Neural progenitor cell (in vitro differentiated cells): ENCODE data around the gene TPCN1. TPM values are rescaled to one million over a fixed set of nuclear protein-coding genes. Genes with fewer than 3 reads are reported as not detected.

Source experiments
- DNase-seq: peaks from one replicate; pipeline ENCODE4 v3.0.0-alpha.2; 2016; ENCODE audit warnings: low spot score
- H2AFZ ChIP-seq: fragments of 200-600 bp; sonication (generic); replicated peaks from 2 replicates; pipeline ENCODE4 v1.6.1; 2016; ENCODE audit warnings: antibody characterized with exemption
- H3F3A ChIP-seq: fragments of 200-600 bp; sonication (generic); 2 replicates; pipeline ENCODE4 v1.6.1; 2016; ENCODE audit warnings: antibody characterized with exemption, low read depth
- H3K27ac ChIP-seq: fragments of 200-600 bp; sonication (generic); 2 replicates; pipeline ENCODE4 v1.5.1; 2016; ENCODE audit warnings: mild to moderate bottlenecking
- H3K27me3 ChIP-seq: fragments of 200-600 bp; sonication (generic); 2 replicates; pipeline ENCODE4 v1.6.1; 2016; ENCODE audit warnings: mild to moderate bottlenecking, moderate library complexity
- H3K36me3 ChIP-seq: fragments of 200-600 bp; sonication (generic); 2 replicates; pipeline ENCODE4 v1.5.1; 2016
- H3K4me1 ChIP-seq: fragments of 200-600 bp; sonication (generic); 2 replicates; pipeline ENCODE4 v1.6.1; 2016; ENCODE audit warnings: mixed run types
- H3K4me2 ChIP-seq: fragments of 200-600 bp; sonication (generic); 2 replicates; pipeline ENCODE4 v1.6.1; 2016
- H3K4me3 ChIP-seq: fragments of 200-600 bp; sonication (generic); 2 replicates; pipeline ENCODE4 v1.5.1; 2016
- H3K79me2 ChIP-seq: fragments of 200-600 bp; sonication (generic); 2 replicates; pipeline ENCODE4 v1.6.1; 2016; ENCODE audit warnings: low read depth
- H3K9ac ChIP-seq: fragments of 200-600 bp; sonication (generic); 2 replicates; pipeline ENCODE4 v1.6.1; 2016
- H3K9me3 ChIP-seq: fragments of 200-600 bp; sonication (generic); 2 replicates; pipeline ENCODE4 v1.5.1; 2016; ENCODE audit warnings: low read depth
- H4K20me1 ChIP-seq: fragments of 200-600 bp; sonication (generic); 2 replicates; pipeline ENCODE4 v1.6.1; 2016; ENCODE audit warnings: low read depth
- H3K27ac Mint-ChIP-seq: 3 replicates; pipeline ENCODE4 v1.8.0; 2021; ENCODE audit warnings: mixed read lengths
- H3K27me3 Mint-ChIP-seq: 2 replicates; pipeline ENCODE4 v1.8.0; 2022; ENCODE audit warnings: low read depth, mild to moderate bottlenecking, inconsistent platforms, moderate library complexity, mixed read lengths; ENCODE audit not compliant: insufficient read depth
- H3K36me3 Mint-ChIP-seq: 3 replicates; pipeline ENCODE4 v1.8.0; 2021; ENCODE audit warnings: mixed read lengths
- H3K4me1 Mint-ChIP-seq: 3 replicates; pipeline ENCODE4 v1.8.0; 2021; ENCODE audit warnings: mixed read lengths
- H3K4me3 Mint-ChIP-seq: 3 replicates; pipeline ENCODE4 v1.8.0; 2021; ENCODE audit warnings: mild to moderate bottlenecking, moderate library complexity, mixed read lengths
- H3K9me3 Mint-ChIP-seq: 3 replicates; pipeline ENCODE4 v1.8.0; 2020; ENCODE audit warnings: mixed read lengths
- EZH2 ChIP-seq: fragments of 200-600 bp; sonication (generic); IDR thresholded peaks from 2 replicates; pipeline ENCODE4 v1.6.1; 2017; ENCODE audit warnings: antibody characterized with exemption, mild to moderate bottlenecking, moderate library complexity
- EZH2phosphoT487 ChIP-seq: fragments of 200-600 bp; sonication (generic); IDR thresholded peaks from 2 replicates; pipeline ENCODE4 v1.6.1; 2017; ENCODE audit warnings: antibody characterized with exemption
- total RNA-seq: library from RNA; depleted of rRNA; stranded (reverse); fragments of >200 nt; gene quantifications from 2 replicates; pipeline ENCODE4 v1.2.3, GENCODE V29; 2015; ENCODE audit warnings: low replicate concordance
- TF ChIP-seq, protein P1 (sequence below): fragments of 200-600 bp; sonication (generic); IDR thresholded peaks from 2 replicates; pipeline ENCODE4 v1.5.1; 2017; ENCODE audit warnings: antibody characterized with exemption, mild to moderate bottlenecking

TPCN1 gene
- total RNA-seq, 1 donor from 2014 or later = 12.2 TPM

DNA sequence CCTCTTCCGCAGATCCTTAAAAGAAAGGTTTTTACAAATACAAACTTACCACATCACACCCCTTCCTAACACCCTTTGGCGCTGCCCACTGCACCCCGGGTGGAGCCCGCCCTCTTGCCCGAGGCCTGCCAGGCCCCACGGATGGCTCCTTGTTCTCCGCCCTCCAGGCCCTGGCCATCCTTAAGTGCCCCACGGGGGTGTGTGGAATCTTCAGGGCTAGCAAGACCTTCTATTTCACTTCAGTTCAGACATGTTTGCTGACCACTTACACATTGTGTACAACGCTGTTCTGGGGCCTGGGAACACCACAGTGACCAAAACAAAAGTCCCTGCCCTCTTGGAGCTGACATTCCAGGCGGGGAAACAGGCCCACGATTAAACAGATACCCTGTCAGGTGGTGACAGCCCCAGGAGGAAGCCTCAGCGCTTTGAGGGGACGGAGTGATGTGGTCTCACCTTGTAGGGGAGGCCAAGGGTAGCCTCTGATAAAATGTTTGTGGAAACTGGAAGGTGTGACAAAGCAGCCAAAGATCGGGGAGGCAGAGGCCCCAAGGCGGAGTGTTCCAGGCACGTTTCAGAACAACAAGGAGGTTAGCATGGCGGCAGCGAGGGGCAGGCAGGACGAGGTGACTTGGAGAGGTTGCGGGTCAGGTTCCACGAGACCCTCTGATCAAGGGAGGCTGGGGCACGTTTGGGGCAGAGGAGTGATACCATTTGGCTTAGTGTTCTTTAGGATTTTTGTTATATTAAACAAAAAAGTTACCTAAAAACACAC, 27.0 kb downstream of the TPCN1 start:
- DNase-seq = no peak
- no peaks in the 10 kb centered on the region for H3K79me2 ChIP-seq
- no peak overlapping the region for H3K9ac ChIP-seq
- peak overlapping the region; percentile 35 for H3K4me3 Mint-ChIP-seq
- H3K4me2 ChIP-seq = no peak overlapping the region
- TF ChIP-seq EZH2phosphoT487 = no peak
- TF ChIP-seq, protein P1, sequence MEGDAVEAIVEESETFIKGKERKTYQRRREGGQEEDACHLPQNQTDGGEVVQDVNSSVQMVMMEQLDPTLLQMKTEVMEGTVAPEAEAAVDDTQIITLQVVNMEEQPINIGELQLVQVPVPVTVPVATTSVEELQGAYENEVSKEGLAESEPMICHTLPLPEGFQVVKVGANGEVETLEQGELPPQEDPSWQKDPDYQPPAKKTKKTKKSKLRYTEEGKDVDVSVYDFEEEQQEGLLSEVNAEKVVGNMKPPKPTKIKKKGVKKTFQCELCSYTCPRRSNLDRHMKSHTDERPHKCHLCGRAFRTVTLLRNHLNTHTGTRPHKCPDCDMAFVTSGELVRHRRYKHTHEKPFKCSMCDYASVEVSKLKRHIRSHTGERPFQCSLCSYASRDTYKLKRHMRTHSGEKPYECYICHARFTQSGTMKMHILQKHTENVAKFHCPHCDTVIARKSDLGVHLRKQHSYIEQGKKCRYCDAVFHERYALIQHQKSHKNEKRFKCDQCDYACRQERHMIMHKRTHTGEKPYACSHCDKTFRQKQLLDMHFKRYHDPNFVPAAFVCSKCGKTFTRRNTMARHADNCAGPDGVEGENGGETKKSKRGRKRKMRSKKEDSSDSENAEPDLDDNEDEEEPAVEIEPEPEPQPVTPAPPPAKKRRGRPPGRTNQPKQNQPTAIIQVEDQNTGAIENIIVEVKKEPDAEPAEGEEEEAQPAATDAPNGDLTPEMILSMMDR = no peak
- TF ChIP-seq EZH2 = no peak
- H3K4me3 ChIP-seq = no peak overlapping the region
- peaks cover 18% of the 10 kb centered on the region for H3F3A ChIP-seq
- peaks cover 12% of the 10 kb centered on the region for H3K27me3 Mint-ChIP-seq
- H3K4me1 Mint-ChIP-seq = peaks cover 42% of the 10 kb centered on the region
- H3K27ac Mint-ChIP-seq = no peak overlapping the region
- no peaks in the 10 kb centered on the region for H3K27me3 ChIP-seq
- no peak overlapping the region for H3K27ac ChIP-seq
- no peaks in the 10 kb centered on the region for H4K20me1 ChIP-seq
- H3K9me3 Mint-ChIP-seq = no peaks in the 10 kb centered on the region
- no peaks in the 10 kb centered on the region for H3K36me3 ChIP-seq
- H2AFZ ChIP-seq = no peak overlapping the region
- H3K36me3 Mint-ChIP-seq = peaks cover 7% of the 10 kb centered on the region
- H3K4me1 ChIP-seq = peaks cover 20% of the 10 kb centered on the region
- no peaks in the 10 kb centered on the region for H3K9me3 ChIP-seq

DNA sequence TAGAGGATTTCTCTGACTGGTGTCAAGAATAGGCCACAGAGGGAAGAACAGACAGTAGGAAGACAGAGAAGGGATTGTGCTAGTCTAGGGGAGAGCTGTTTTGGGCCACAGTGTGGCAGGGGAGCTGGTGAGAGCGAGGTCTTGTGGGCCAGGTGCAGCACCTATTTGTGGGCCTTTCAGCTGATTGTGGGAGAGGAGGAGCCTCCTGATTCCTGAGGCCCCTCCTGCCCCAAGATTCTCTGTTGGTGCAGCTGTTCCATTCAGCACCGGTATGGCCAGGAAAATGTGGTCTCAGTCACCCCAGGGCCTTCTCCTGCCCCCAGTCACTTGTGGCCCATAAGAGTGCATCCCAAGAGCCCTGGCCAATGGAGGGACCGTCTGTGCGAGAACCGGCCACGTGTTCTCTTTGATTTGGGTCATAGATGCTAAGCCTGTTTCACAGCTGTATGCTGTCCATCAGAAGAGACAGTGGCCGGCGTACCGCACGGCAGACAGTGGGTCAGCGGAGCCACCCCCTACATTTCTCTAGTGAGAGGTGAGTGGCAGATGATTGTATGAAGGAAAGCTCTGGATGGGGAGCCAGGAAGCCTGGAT, 27.7 kb downstream of the TPCN1 start:
- Histone ChIP-seq H3K9me3 (no peaks in the 10 kb centered on the region), H4K20me1 (no peaks in the 10 kb centered on the region), H3K79me2 (no peaks in the 10 kb centered on the region), H3K36me3 (no peaks in the 10 kb centered on the region), H3K27me3 (no peaks in the 10 kb centered on the region), H3K4me3 (no peak overlapping the region), H2AFZ (no peak overlapping the region), H3F3A (peaks cover 18% of the 10 kb centered on the region), H3K4me2 (no peak overlapping the region), H3K4me1 (peaks cover 20% of the 10 kb centered on the region), H3K27ac (no peak overlapping the region), H3K9ac (no peak overlapping the region)
- H3K4me3 Mint-ChIP-seq = no peak overlapping the region
- DNase-seq = no peak
- no peak for TF ChIP-seq EZH2phosphoT487
- TF ChIP-seq, protein P1 = no peak
- no peak for TF ChIP-seq EZH2
- peaks cover 3% of the 10 kb centered on the region for H3K9me3 Mint-ChIP-seq
- H3K27ac Mint-ChIP-seq = no peak overlapping the region
- H3K36me3 Mint-ChIP-seq = peaks cover 8% of the 10 kb centered on the region
- H3K4me1 Mint-ChIP-seq = peaks cover 39% of the 10 kb centered on the region
- H3K27me3 Mint-ChIP-seq = peaks cover 17% of the 10 kb centered on the region

DNA sequence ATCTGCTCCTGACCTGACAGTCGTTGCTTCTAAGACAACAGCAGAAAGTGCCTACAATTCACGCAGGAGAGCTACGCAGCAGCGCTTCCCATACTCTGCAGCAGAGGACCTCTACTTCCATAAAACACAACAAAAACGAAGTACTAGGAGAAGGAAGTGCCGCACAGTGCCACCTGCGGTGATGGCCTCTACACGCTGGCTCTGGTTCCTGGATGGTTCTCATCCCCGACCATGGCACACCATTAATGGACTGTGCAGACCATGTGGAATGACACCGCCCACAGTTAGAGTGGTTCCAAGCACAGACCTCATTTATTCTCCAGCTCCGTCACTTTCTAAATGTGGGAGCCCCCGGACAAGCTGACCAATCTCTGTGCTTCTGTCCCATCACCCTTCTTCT, 28.3 kb downstream of the TPCN1 start:
- Histone ChIP-seq H3K4me2 (no peak overlapping the region), H3K36me3 (no peaks in the 10 kb centered on the region), H3K27ac (no peak overlapping the region), H3K9ac (no peak overlapping the region), H3K9me3 (no peaks in the 10 kb centered on the region), H3F3A (peaks cover 16% of the 10 kb centered on the region), H3K27me3 (no peaks in the 10 kb centered on the region), H4K20me1 (no peaks in the 10 kb centered on the region), H2AFZ (no peak overlapping the region), H3K79me2 (no peaks in the 10 kb centered on the region), H3K4me3 (no peak overlapping the region), H3K4me1 (peaks cover 20% of the 10 kb centered on the region)
- H3K36me3 Mint-ChIP-seq = peaks cover 8% of the 10 kb centered on the region
- peaks cover 17% of the 10 kb centered on the region for H3K27me3 Mint-ChIP-seq
- TF ChIP-seq, protein P1 = no peak
- TF ChIP-seq EZH2 (no peak), EZH2phosphoT487 (no peak)
- DNase-seq = no peak
- H3K4me3 Mint-ChIP-seq = no peak overlapping the region
- H3K9me3 Mint-ChIP-seq = peaks cover 3% of the 10 kb centered on the region
- peaks cover 33% of the 10 kb centered on the region for H3K4me1 Mint-ChIP-seq
- no peak overlapping the region for H3K27ac Mint-ChIP-seq
